Skeletal muscle cell (primary cell): ENCODE data around the gene MRPS6.

Experiments used
- DNase-seq: peaks from one replicate; pipeline ENCODE4 v3.0.0-alpha.2; 2010; ENCODE audit warnings: low read depth
- H3K4me3 ChIP-seq: 2 replicates; pipeline ENCODE4 v1.5.1; 2011; ENCODE audit warnings: low read depth, mild to moderate bottlenecking, control low read depth, low read length, moderate library complexity

MRPS6 gene

DNA sequence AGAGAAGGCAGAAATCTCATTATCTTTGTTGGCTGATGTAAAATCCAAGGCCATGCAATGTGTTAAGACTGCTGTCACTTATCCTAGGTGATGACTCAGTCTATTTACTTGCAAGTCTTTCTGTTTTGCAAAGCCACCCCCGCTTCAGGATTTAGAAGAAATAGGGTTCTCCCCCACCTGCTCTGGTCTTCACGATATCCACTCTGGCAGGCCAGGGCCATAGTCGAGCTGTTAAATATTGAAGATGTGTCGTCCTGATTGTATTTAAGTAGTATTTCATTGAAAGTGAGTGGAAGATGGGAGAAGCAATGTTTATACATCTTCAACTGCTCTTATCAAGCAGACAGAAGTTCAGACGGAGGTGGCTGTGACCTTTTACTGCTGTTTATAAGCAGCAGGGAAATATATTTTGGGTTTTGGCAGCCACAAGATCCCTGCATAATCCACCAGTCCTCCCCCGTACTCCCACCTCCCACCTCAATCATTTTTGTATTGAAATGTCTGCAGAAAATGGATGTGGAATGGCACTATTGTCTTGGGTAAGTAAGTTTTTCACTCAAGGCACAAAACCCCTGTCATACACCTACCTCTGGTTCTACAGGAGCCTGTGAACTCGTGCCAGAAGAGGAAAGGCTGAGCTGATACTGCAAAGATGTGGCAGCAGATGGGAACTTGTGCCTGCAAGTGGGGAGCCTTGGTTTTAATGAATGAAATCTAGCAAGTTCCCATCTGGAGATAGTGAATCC is 117.4 kb downstream of the MRPS6 start:
- DNase-seq = no peak
- no peak overlapping the region for H3K4me3 ChIP-seq

DNA sequence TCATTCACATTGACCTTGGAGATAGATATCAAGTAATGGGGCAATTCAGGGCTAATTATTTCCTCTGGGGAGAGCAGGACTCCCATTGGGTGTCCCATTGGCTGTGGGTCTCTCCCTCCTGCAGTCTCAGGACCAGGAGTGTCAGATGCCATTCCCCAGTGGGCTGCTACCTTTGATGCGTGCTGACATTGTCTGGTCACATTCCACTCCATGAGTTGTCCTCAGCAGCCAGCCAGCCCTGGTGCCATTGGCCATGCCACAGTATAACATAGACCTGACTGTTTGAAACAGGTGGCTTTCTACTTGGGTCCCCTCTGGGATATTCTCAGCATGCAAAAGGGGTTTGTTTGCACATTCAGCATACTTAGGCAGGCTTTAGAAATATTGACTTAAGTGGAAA is 118.5 kb downstream of the MRPS6 start:
- no peak for DNase-seq
- H3K4me3 ChIP-seq = no peak overlapping the region
